ENCODE data around the gene BTBD18. TPM values are rescaled to one million over a fixed set of nuclear protein-coding genes. Genes with fewer than 3 reads are reported as not detected.
A peak's percentile ranks its signal among the peaks of the same experiment; 100 is the strongest.
"Not testable (repeated sequence)": the region's sequence is repeated elsewhere in the genome, so short reads cannot be mapped to it uniquely, and the experiment has no call there.

Gene BTBD18
- total RNA-seq, 1 donor from 2014 or later: not detected

DNA sequence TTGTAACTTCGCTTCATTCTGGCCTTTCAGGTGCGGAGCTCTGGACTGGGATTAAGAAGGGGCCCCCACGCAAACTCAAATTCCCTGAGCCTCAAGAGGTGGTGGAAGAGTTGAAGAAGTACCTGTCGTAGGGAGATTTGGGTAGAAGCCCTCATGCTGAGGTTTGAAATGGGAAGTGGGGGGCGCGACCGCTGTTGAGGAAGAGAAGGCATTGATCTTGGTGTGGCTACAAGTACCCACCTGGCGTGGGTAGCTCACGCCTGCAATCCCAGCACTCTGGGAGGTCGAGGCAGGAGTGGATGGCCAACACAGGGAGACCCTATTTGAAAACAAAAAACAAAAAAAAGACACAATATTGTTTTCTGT lies 9.5 kb downstream of the BTBD18 start:
- Mint-ChIP-seq H3K27me3 (ENCODE audit: insufficient read depth) (no peaks in the 10 kb centered on the region), H3K4me1 (ENCODE audit: low read depth) (peaks cover 52% of the 10 kb centered on the region), H3K9me3 (no peaks in the 10 kb centered on the region), H3K4me3 (peak overlapping the region; percentile 98), H3K27ac (peak overlapping the region; percentile 95), H3K36me3 (ENCODE audit: low read depth) (peaks cover 60% of the 10 kb centered on the region)
- DNase-seq (ENCODE audit: low spot score): no peak
- intact Hi-C loops (cut with micrococcal nuclease): no loop called here

- Mint-ChIP-seq H3K4me3 (peak within 1 kb of the TSS; percentile 98), H3K27ac (peak within 1 kb of the TSS; percentile 95), H3K36me3 (ENCODE audit: low read depth) (peaks cover 56% of the 10 kb centered on the region), H3K9me3 (no peaks in the 10 kb centered on the region), H3K4me1 (ENCODE audit: low read depth) (peaks cover 46% of the 10 kb centered on the region), H3K27me3 (ENCODE audit: insufficient read depth) (no peaks in the 10 kb centered on the region)
- DNase-seq (ENCODE audit: low spot score): peak; percentile 93
- intact Hi-C loops (cut with micrococcal nuclease): loop anchor here (1.0 to 2.0 kb wide), 14 partner anchors 15 to 1927 kb away; partner anchors contain the start of genes CLP1, MED19, PATL1 and SSRP1
Measured at GRCh38 chr11:57741132-57742086, 10.2 kb downstream of the BTBD18 start, which contains the start of gene SELENOH. Gene SELENOH (plus strand): TSS chr11:57741491. CDS start chr11:57741596, 105 bp downstream.

DNA sequence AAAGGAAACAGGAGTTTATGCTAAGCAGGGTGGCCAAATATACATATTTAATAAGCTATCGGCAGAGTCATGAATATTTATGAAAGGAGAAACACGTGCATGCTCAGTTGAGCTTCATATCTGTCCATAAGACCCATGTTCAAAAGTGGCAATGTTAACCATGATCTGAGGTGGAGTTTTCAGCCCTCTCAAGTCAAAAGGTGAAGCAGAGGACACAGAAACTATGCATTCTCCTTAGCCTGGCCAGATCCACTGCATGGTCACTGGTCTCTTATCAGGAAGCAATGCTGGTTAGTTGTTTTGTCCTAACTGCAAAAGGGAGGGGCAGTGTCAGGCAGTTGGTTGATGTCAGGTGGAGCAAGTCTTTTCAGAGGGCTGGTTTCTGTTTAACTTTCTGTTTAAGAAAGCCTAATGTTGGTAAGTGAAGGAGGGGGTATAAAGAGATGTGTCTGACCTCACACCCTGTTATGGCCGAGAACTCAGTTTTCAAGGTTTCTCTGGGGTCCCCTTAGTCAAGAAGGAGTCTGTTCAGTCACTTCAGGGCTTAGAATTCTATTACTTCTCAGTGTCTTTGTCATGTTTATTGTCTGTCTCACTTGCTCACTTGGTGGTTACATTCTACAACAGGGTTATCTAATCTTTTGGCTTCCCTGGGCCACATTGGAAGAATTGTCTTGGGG lies 15.9 kb downstream of the BTBD18 start:
- no peak for DNase-seq (ENCODE audit: low spot score)
- Mint-ChIP-seq H3K4me1 (ENCODE audit: low read depth) (peaks cover 23% of the 10 kb centered on the region), H3K27ac (peak overlapping the region; percentile 49), H3K4me3 (no peak overlapping the region), H3K9me3 (no peaks in the 10 kb centered on the region), H3K27me3 (ENCODE audit: insufficient read depth) (no peaks in the 10 kb centered on the region), H3K36me3 (ENCODE audit: low read depth) (peaks cover 21% of the 10 kb centered on the region)
- intact Hi-C loops (cut with micrococcal nuclease): no loop called here

GRCh38 chr11:57732661-57733060 lies 19.0 kb downstream of the BTBD18 start:
- DNase-seq (ENCODE audit: low spot score): no peak
- Mint-ChIP-seq H3K27me3 (ENCODE audit: insufficient read depth) (no peaks in the 10 kb centered on the region), H3K4me1 (ENCODE audit: low read depth) (peaks cover 21% of the 10 kb centered on the region), H3K36me3 (ENCODE audit: low read depth) (peaks cover 7% of the 10 kb centered on the region), H3K9me3 (no peaks in the 10 kb centered on the region), H3K27ac (no peak overlapping the region), H3K4me3 (no peak overlapping the region)
- intact Hi-C loops (cut with micrococcal nuclease): no loop called here

DNA sequence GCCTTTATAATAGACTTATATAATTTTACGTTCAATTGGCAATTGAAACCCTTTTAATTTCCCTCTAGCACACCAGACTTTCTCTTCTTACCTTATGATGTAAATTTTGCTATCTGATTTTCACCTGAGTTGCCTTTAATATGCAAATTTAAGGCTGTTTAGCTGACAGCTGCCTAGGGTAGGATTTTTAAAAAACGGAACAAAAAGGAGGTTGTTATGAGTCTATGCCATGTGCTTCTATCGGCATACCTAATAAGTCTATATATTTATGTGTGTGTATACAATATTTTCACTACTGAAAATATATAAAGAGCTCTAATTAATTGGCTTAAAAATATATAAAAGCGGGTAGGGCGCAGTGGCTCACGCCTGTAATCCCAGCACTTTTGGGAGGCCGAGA lies 22.1 kb downstream of the BTBD18 start:
- H3K4me1 Mint-ChIP-seq (ENCODE audit: low read depth): peaks cover 13% of the 10 kb centered on the region
- no peak overlapping the region for H3K4me3 Mint-ChIP-seq
- H3K27me3 Mint-ChIP-seq (ENCODE audit: insufficient read depth): no peaks in the 10 kb centered on the region
- intact Hi-C loops (cut with micrococcal nuclease): no loop called here
- H3K36me3 Mint-ChIP-seq (ENCODE audit: low read depth): no peaks in the 10 kb centered on the region
- DNase-seq (ENCODE audit: low spot score): no peak
- no peaks in the 10 kb centered on the region for H3K9me3 Mint-ChIP-seq
- no peak overlapping the region for H3K27ac Mint-ChIP-seq

DNA sequence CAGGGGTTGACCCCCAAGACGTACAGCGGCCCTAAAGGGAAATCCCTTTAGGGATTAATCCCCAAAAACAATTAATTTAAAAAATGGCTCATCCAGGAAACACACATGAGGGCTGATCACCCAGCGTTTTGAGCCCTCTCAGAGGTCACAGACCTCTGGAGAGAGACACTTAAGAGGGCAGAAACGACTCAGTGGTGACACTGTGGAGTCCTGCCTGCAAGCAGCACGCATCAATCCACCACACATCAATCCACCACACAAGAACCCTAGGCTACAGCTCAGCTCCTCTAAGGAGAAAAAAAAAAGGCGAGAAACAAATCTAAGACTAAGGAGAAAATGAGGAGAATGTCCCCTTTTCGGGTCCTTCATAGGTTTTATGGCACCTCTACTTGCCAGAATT lies 22.8 kb downstream of the BTBD18 start:
- H3K4me3 Mint-ChIP-seq: no peak overlapping the region
- no peaks in the 10 kb centered on the region for H3K9me3 Mint-ChIP-seq
- H3K27ac Mint-ChIP-seq: no peak overlapping the region
- no peaks in the 10 kb centered on the region for H3K36me3 Mint-ChIP-seq (ENCODE audit: low read depth)
- intact Hi-C loops (cut with micrococcal nuclease): no loop called here
- H3K4me1 Mint-ChIP-seq (ENCODE audit: low read depth): peaks cover 13% of the 10 kb centered on the region
- no peaks in the 10 kb centered on the region for H3K27me3 Mint-ChIP-seq (ENCODE audit: insufficient read depth)
- no peak for DNase-seq (ENCODE audit: low spot score)

GRCh38 chr11:57727185-57727584 lies 24.4 kb downstream of the BTBD18 start:
- Mint-ChIP-seq H3K27ac (peak overlapping the region; percentile 16), H3K4me1 (ENCODE audit: low read depth) (peaks cover 13% of the 10 kb centered on the region), H3K27me3 (ENCODE audit: insufficient read depth) (no peaks in the 10 kb centered on the region), H3K9me3 (no peaks in the 10 kb centered on the region), H3K4me3 (no peak overlapping the region), H3K36me3 (ENCODE audit: low read depth) (no peaks in the 10 kb centered on the region)
- DNase-seq (ENCODE audit: low spot score): no peak
- intact Hi-C loops (cut with micrococcal nuclease): no loop called here

DNA sequence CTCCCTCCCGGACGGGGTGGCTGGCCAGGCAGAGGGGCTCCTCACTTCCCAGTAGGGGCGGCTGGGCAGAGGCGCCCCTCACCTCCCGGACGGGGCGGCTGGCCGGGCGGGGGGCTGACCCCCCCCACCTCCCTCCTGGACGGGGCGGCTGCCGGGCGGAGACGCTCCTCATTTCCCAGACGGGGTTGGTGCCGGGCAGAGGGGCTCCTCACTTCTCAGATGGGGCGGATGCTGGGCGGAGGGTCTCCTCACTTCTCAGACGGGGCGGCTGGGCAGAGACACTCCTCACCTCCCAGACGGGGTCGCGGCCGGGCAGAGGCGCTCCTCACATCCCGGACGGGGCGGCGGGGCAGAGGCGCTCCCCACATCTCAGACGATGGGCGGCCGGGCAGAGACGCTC lies 34.9 kb downstream of the BTBD18 start:
- H3K27me3 Mint-ChIP-seq (ENCODE audit: insufficient read depth); DNase-seq (ENCODE audit: low spot score); H3K4me3 Mint-ChIP-seq; H3K9me3 Mint-ChIP-seq; H3K27ac Mint-ChIP-seq: not testable (repeated sequence)
- H3K36me3 Mint-ChIP-seq (ENCODE audit: low read depth): peaks cover 15% of the 10 kb centered on the region
- intact Hi-C loops (cut with micrococcal nuclease): loop anchor here (10.0 kb wide), 1 partner anchor 1838 kb away; no protein-coding TSS in a partner anchor
- peaks cover 17% of the 10 kb centered on the region for H3K4me1 Mint-ChIP-seq (ENCODE audit: low read depth)

GRCh38 chr11:57713835-57714234 lies 37.8 kb downstream of the BTBD18 start:
- H3K27me3 Mint-ChIP-seq (ENCODE audit: insufficient read depth): no peaks in the 10 kb centered on the region
- peaks cover 42% of the 10 kb centered on the region for H3K4me1 Mint-ChIP-seq (ENCODE audit: low read depth)
- H3K36me3 Mint-ChIP-seq (ENCODE audit: low read depth): peaks cover 17% of the 10 kb centered on the region
- H3K4me3 Mint-ChIP-seq: peak overlapping the region; percentile 97
- no peaks in the 10 kb centered on the region for H3K9me3 Mint-ChIP-seq
- DNase-seq (ENCODE audit: low spot score): no peak
- peak overlapping the region; percentile 94 for H3K27ac Mint-ChIP-seq
- intact Hi-C loops (cut with micrococcal nuclease): loop anchor here (10.0 kb wide), 1 partner anchor 1841 kb away; no protein-coding TSS in a partner anchor

- no peaks in the 10 kb centered on the region for H3K27me3 Mint-ChIP-seq (ENCODE audit: insufficient read depth)
- no peaks in the 10 kb centered on the region for H3K9me3 Mint-ChIP-seq
- H3K4me1 Mint-ChIP-seq (ENCODE audit: low read depth): peaks cover 53% of the 10 kb centered on the region
- peak within 1 kb of the TSS; percentile 94 for H3K27ac Mint-ChIP-seq
- intact Hi-C loops (cut with micrococcal nuclease): loop anchor here (1.0 to 10.0 kb wide), 12 partner anchors 29 to 1842 kb away; partner anchors contain the start of genes CLP1, SELENOH, SSRP1 and TIMM10
- DNase-seq (ENCODE audit: low spot score): peak; percentile 88
- peaks cover 20% of the 10 kb centered on the region for H3K36me3 Mint-ChIP-seq (ENCODE audit: low read depth)
- peak within 1 kb of the TSS; percentile 97 for H3K4me3 Mint-ChIP-seq
Measured at GRCh38 chr11:57712256-57713150, 39.1 kb downstream of the BTBD18 start, which contains the start of gene TMX2. Gene TMX2 (plus strand): TSS chr11:57712593. CDS start chr11:57712619, 26 bp downstream.

- Mint-ChIP-seq H3K27me3 (ENCODE audit: insufficient read depth) (no peaks in the 10 kb centered on the region), H3K27ac (peak within 1 kb of the TSS; percentile 94), H3K4me1 (ENCODE audit: low read depth) (peaks cover 55% of the 10 kb centered on the region), H3K4me3 (peak within 1 kb of the TSS; percentile 97), H3K36me3 (ENCODE audit: low read depth) (peaks cover 22% of the 10 kb centered on the region), H3K9me3 (no peaks in the 10 kb centered on the region)
- intact Hi-C loops (cut with micrococcal nuclease): loop anchor here (1.0 to 10.0 kb wide), 13 partner anchors 30 to 1843 kb away; partner anchors contain the start of genes CLP1, SELENOH, SSRP1 and TIMM10
- DNase-seq (ENCODE audit: low spot score): peak; percentile 74
Measured at GRCh38 chr11:57711414-57712255, 40.0 kb downstream of the BTBD18 start, which contains the start of gene MED19. Gene MED19 (minus strand): TSS chr11:57712215. CDS start chr11:57712179, 36 bp downstream.

All from activated T-helper 1 cell treated with anti-CD3 and anti-CD28 coated beads, Interleukin-12 subunit alpha, Interleukin-12 subunit beta, Interleukin-2, Interleukin-4 antibody, amounts not matched to agents 30 ng/mL and 10 ng/mL and 1 ng/mL, durations not matched to agents 14 hours and 24 hours and 36 hours (primary cell).